ENCODE measurements around the gene CASP4. TPM values are rescaled to one million over a fixed set of nuclear protein-coding genes. Genes with fewer than 3 reads are reported as not detected.

CASP4 gene
- 10 to 100 TPM; 39.6 to 42.9 TPM for total RNA-seq

GRCh38 chr11:104968355-104968855 is at the start of gene CASP4:
Gene CASP4 (minus strand): TSS chr11:104968574. CDS start chr11:104968525, 49 bp downstream.
- POLR2A ChIA-PET = no interaction called here
- Mint-ChIP-seq H3K27me3 (no peaks in the 10 kb centered on the region), H3K4me1 (ENCODE audit: low read depth) (peaks cover 31% of the 10 kb centered on the region), H3K27ac (peak within 1 kb of the TSS; percentile 95), H3K9me3 (peaks cover 26% of the 10 kb centered on the region), H3K4me3 (peak within 1 kb of the TSS; percentile 87), H3K36me3 (ENCODE audit: low read depth) (peaks cover 25% of the 10 kb centered on the region)
- intact Hi-C loops (cut with micrococcal nuclease) = no loop called here
- no peak for DNase-seq
- CTCF ChIA-PET = interaction anchor here (1.0 to 2.2 kb wide), 3 partner anchors 13 to 51 kb away, joined by 3 to 7 read pairs (median 6); no protein-coding TSS in a partner anchor
- ATAC-seq = peak; percentile 71
- TF ChIP-seq CTCF (IDR thresholded peaks at IDR 0.05) = no peak

- no peak for DNase-seq
- CTCF ChIA-PET = no interaction called here
- intact Hi-C loops (cut with micrococcal nuclease) = loop anchor here (10.0 kb wide), 1 partner anchor 413 kb away; no protein-coding TSS in a partner anchor
- no peak for ATAC-seq
- no peak for TF ChIP-seq CTCF (IDR thresholded peaks at IDR 0.05)
- POLR2A ChIA-PET = no interaction called here
- Mint-ChIP-seq H3K27me3 (no peaks in the 10 kb centered on the region), H3K27ac (no peak overlapping the region), H3K4me1 (ENCODE audit: low read depth) (no peaks in the 10 kb centered on the region), H3K9me3 (no peaks in the 10 kb centered on the region), H3K36me3 (ENCODE audit: low read depth) (no peaks in the 10 kb centered on the region), H3K4me3 (no peak overlapping the region)
These were observed 39.1 kb upstream of the CASP4 start for GRCh38 chr11:105007463-105007862.

- POLR2A ChIA-PET = no interaction called here
- intact Hi-C loops (cut with micrococcal nuclease) = loop anchor here (10.0 kb wide), 1 partner anchor 411 kb away; no protein-coding TSS in a partner anchor
These were observed 37.1 kb upstream of the CASP4 start for GRCh38 chr11:105005451-105005845.

GRCh38 chr11:105004021-105004420 is 35.6 kb upstream of the CASP4 start:
- H3K9me3 Mint-ChIP-seq = no peaks in the 10 kb centered on the region
- H3K36me3 Mint-ChIP-seq (ENCODE audit: low read depth) = no peaks in the 10 kb centered on the region
- H3K4me1 Mint-ChIP-seq (ENCODE audit: low read depth) = peaks cover 7% of the 10 kb centered on the region
- no peak overlapping the region for H3K4me3 Mint-ChIP-seq
- ATAC-seq (no peak), DNase-seq (no peak)
- CTCF ChIA-PET = interaction anchor here (1.1 kb wide), 1 partner anchor 57 kb away, joined by 3 read pairs; no protein-coding TSS in a partner anchor
- no peak overlapping the region for H3K27ac Mint-ChIP-seq
- intact Hi-C loops (cut with micrococcal nuclease) = loop anchor here (10.0 kb wide), 1 partner anchor 409 kb away; no protein-coding TSS in a partner anchor
- no peak for TF ChIP-seq CTCF (IDR thresholded peaks at IDR 0.05)
- POLR2A ChIA-PET = no interaction called here
- no peaks in the 10 kb centered on the region for H3K27me3 Mint-ChIP-seq

More at GRCh38 chr11:105005451-105005845, 37.1 kb upstream of the CASP4 start:
- H3K27me3 Mint-ChIP-seq = no peaks in the 10 kb centered on the region
- CTCF ChIA-PET = no interaction called here
- no peaks in the 10 kb centered on the region for H3K36me3 Mint-ChIP-seq (ENCODE audit: low read depth)
- TF ChIP-seq CTCF (IDR thresholded peaks at IDR 0.05) = no peak
- no peaks in the 10 kb centered on the region for H3K9me3 Mint-ChIP-seq
- H3K4me3 Mint-ChIP-seq = no peak overlapping the region
- peaks cover 5% of the 10 kb centered on the region for H3K4me1 Mint-ChIP-seq (ENCODE audit: low read depth)
- DNase-seq (no peak), ATAC-seq (no peak)
- no peak overlapping the region for H3K27ac Mint-ChIP-seq

GRCh38 chr11:105003151-105003550 is 34.8 kb upstream of the CASP4 start:
- DNase-seq = no peak
- Mint-ChIP-seq H3K36me3 (ENCODE audit: low read depth) (no peaks in the 10 kb centered on the region), H3K4me3 (no peak overlapping the region), H3K27me3 (no peaks in the 10 kb centered on the region), H3K9me3 (no peaks in the 10 kb centered on the region), H3K4me1 (ENCODE audit: low read depth) (peaks cover 7% of the 10 kb centered on the region), H3K27ac (no peak overlapping the region)
- no peak for TF ChIP-seq CTCF (IDR thresholded peaks at IDR 0.05)
- ChIA-PET POLR2A (no interaction called here), CTCF (interaction anchor here (1.1 kb wide), 1 partner anchor 56 kb away, joined by 3 read pairs; no protein-coding TSS in a partner anchor)
- intact Hi-C loops (cut with micrococcal nuclease) = loop anchor here (10.0 kb wide), 1 partner anchor 408 kb away; no protein-coding TSS in a partner anchor
- no peak for ATAC-seq
